Calu3 (cell line): Measurements from ENCODE around the gene TSR3. TPM values are rescaled to one million over a fixed set of nuclear protein-coding genes. Genes with fewer than 3 reads are reported as not detected.
A peak's percentile ranks its signal among the peaks of the same experiment; 100 is the strongest.

Experiments used
- BruUV-seq: library from RNA; stranded (reverse); fragments of 400-500 nt; replicated peaks from 2 replicates; lab custom pipeline; 2021; lab: Mats Ljungman, UMichigan
- CTCF ChIA-PET: fragments of 300-600 bp; sonication (Branson Sonifier 250); formaldehyde crosslinking; loops from one replicate; lab custom pipeline; 2022; ENCODE audit warnings: antibody characterized with exemption; lab: Charles Lee
- DNase-seq: peaks from one replicate; pipeline ENCODE4 v3.0.0; 2022
- H3K27ac Mint-ChIP-seq: one replicate; pipeline ENCODE4 v1.8.0; 2022; ENCODE audit warnings: mixed read lengths; ENCODE audit not compliant: unreplicated experiment
- H3K27me3 Mint-ChIP-seq: one replicate; pipeline ENCODE4 v1.8.0; 2022; ENCODE audit warnings: mixed read lengths; ENCODE audit not compliant: unreplicated experiment
- H3K36me3 Mint-ChIP-seq: one replicate; pipeline ENCODE4 v1.8.0; 2022; ENCODE audit warnings: mild to moderate bottlenecking, moderate library complexity, mixed read lengths; ENCODE audit not compliant: insufficient read depth, unreplicated experiment
- H3K4me1 Mint-ChIP-seq: one replicate; pipeline ENCODE4 v1.8.0; 2022; ENCODE audit warnings: mild to moderate bottlenecking, low read depth, mixed read lengths; ENCODE audit not compliant: unreplicated experiment
- H3K4me3 Mint-ChIP-seq: one replicate; pipeline ENCODE4 v1.8.0; 2022; ENCODE audit warnings: mild to moderate bottlenecking, low read depth, moderate library complexity, mixed read lengths; ENCODE audit not compliant: unreplicated experiment
- H3K9me3 Mint-ChIP-seq: one replicate; pipeline ENCODE4 v1.8.0; 2022; ENCODE audit warnings: low read depth, mixed read lengths; ENCODE audit not compliant: unreplicated experiment
- intact Hi-C: fragments of 100-400 bp; cut with micrococcal nuclease; formaldehyde crosslinking; loops from one replicate; pipeline ENCODE4 v1.10.0; 2022; ENCODE audit not compliant: unreplicated experiment
- total RNA-seq: library from RNA; stranded (reverse); gene quantifications from 2 replicates; pipeline ENCODE4 v1.2.3, GENCODE V29; 2022
- TF ChIP-seq, protein P1 (sequence below): fragments of 200-600 bp; IDR thresholded peaks from one replicate; pipeline ENCODE4 v1.8.0; 2022; ENCODE audit warnings: antibody characterized with exemption; ENCODE audit not compliant: unreplicated experiment

The TSR3 gene
- total RNA-seq, 1 experiment from 2014 or later: 59.4 TPM

DNA sequence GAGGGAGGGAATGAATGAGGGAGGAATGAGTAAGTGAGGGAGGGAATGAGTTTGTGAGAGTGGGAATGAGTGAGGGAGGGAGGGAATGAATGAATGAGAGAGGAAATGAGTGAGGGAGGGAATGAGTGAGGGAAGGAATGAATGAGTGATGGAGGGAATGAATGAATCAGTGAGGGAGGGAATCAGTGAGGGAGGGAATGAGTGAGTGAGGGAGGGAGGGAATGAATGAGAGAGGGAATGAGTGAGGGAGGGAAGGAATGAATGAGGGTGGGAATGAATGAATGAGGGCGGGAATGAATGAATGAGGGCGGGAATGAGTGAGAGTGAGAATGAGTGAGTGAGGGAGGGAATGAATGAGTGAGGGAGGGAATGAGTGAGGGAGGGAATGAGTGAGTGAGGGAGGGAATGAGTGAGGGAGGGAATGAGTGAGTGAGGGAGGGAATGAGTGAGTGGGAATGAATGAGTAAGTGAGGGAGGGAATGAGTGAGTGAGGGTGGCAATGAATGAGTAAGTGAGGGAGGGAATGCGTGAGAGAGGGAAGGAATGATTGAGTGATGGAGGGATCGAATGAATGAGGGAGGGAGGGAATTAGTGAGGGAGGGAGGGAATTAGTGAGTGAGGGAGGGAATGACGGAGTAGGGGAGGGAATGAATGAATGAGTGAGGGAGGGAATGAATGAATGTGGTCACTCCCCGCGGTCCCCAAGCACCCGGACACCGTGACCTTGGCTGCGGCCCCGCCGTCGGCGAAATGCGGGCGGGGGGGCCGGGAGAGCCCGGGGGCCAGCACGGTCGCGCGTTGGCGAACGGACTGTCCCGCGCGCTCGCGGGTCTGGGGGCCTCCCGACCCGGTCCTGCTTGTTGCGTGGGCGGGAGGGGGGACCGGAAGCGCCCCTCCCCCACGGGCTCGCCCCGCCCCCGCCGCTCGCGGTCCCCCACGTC is 43.4 kb downstream of the TSR3 start:
- TF ChIP-seq, protein P1, sequence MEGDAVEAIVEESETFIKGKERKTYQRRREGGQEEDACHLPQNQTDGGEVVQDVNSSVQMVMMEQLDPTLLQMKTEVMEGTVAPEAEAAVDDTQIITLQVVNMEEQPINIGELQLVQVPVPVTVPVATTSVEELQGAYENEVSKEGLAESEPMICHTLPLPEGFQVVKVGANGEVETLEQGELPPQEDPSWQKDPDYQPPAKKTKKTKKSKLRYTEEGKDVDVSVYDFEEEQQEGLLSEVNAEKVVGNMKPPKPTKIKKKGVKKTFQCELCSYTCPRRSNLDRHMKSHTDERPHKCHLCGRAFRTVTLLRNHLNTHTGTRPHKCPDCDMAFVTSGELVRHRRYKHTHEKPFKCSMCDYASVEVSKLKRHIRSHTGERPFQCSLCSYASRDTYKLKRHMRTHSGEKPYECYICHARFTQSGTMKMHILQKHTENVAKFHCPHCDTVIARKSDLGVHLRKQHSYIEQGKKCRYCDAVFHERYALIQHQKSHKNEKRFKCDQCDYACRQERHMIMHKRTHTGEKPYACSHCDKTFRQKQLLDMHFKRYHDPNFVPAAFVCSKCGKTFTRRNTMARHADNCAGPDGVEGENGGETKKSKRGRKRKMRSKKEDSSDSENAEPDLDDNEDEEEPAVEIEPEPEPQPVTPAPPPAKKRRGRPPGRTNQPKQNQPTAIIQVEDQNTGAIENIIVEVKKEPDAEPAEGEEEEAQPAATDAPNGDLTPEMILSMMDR: no peak
- Mint-ChIP-seq H3K36me3 (peaks cover 70% of the 10 kb centered on the region), H3K4me1 (peaks cover 37% of the 10 kb centered on the region), H3K4me3 (peak overlapping the region; percentile 98), H3K9me3 (no peaks in the 10 kb centered on the region), H3K27ac (peak overlapping the region; percentile 98), H3K27me3 (no peaks in the 10 kb centered on the region)
- CTCF ChIA-PET: interaction anchor here (0.6 to 0.7 kb wide), 3 partner anchors 9 to 28 kb away, joined by 3 to 5 read pairs (median 3); no protein-coding TSS in a partner anchor
- no TSS peak for BruUV-seq
- intact Hi-C loops: no loop called here
- no peak for DNase-seq

DNA sequence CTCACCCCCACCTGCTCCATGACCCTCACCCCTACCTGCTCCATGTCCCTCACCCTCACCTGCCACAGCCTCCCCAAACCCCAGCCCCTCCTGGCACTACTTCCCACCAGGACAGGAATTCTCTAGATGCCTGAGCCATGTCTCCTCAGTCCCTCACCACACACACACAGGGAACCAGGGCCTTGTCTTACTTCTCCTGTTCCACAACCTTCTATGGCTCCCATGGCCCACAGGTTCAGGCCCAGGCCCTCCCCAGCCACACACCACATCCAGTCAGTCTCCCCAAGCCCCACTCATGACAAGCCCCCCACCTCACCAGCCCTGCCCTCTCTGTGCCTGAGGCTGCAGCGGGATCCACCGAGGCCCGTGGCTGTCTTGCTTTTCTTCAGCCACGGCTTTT is 45.3 kb downstream of the TSR3 start:
- H3K36me3 Mint-ChIP-seq: peaks cover 63% of the 10 kb centered on the region

DNA sequence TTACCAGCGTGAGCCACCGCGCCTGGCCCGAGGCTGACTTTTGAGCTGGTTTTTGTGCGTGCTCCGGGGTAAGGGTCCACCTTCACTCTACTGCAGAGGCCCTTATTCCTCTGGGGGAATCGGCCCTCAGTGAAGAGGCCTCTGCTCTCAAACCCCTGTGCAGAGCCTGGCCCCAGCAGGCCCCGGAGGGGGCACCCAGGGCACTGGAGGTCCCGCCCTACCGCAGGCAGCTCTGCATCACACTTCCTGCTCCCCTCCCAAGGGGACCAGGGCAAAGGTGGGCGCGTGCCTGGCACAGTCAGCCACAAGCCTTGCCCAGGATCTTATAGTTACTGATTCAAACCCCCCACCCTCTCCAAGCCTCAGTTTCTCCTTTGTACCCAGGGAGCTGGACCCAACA is 45.9 kb downstream of the TSR3 start:
- no peak for DNase-seq
- BruUV-seq: no TSS peak
- Mint-ChIP-seq H3K4me3 (no peak overlapping the region), H3K9me3 (no peaks in the 10 kb centered on the region), H3K27me3 (no peaks in the 10 kb centered on the region), H3K36me3 (peaks cover 58% of the 10 kb centered on the region), H3K4me1 (peaks cover 29% of the 10 kb centered on the region), H3K27ac (peak overlapping the region; percentile 81)
- intact Hi-C loops: no loop called here
- TF ChIP-seq, protein P1: no peak
- CTCF ChIA-PET: interaction anchor here (0.8 kb wide), 1 partner anchor 9 kb away, joined by 4 read pairs; no protein-coding TSS in a partner anchor

More for the DNA sequence above, 45.3 kb downstream of the TSR3 start:
- Mint-ChIP-seq H3K27me3 (no peaks in the 10 kb centered on the region), H3K9me3 (no peaks in the 10 kb centered on the region), H3K27ac (peak overlapping the region; percentile 81), H3K4me1 (peaks cover 33% of the 10 kb centered on the region), H3K4me3 (no peak overlapping the region)
- CTCF ChIA-PET: no interaction called here
- intact Hi-C loops: no loop called here
- no peak for DNase-seq
- BruUV-seq: no TSS peak
- TF ChIP-seq, protein P1: no peak

DNA sequence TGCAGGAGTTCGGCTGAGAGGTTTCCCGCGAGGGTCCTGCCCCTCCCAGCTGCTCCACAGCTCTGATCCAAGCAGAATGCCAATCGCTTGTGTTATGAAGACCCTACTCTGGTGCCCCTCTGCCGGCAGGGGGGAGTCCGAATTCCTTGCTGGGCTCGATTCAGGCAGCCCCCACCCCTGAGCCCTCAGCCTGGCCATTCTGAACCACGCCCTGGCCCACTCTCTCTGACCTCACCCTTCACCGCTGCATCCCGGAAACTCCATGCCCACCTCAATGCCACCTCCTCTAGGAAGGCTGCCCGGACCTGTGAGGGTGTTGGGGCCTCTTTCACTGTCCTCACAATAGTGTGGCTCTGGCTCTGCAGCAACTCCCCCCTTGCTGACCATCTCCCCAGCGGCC is 50.1 kb downstream of the TSR3 start:
- CTCF ChIA-PET: interaction anchor here (0.5 to 1.9 kb wide), 3 partner anchors 36 to 128 kb away, joined by 3 to 4 read pairs (median 4); no protein-coding TSS in a partner anchor
- Mint-ChIP-seq H3K4me1 (peaks cover 56% of the 10 kb centered on the region), H3K9me3 (no peaks in the 10 kb centered on the region), H3K27me3 (no peaks in the 10 kb centered on the region), H3K4me3 (peak overlapping the region; percentile 41), H3K27ac (peak overlapping the region; percentile 73), H3K36me3 (peaks cover 44% of the 10 kb centered on the region)
- DNase-seq: no peak
- no TSS peak for BruUV-seq
- intact Hi-C loops: no loop called here
- TF ChIP-seq, protein P1: no peak
